C4-2B (cell line): ENCODE results near the gene BSN.

ENCODE experiments used
- CTCF ChIP-seq: fragments of 450-650 bp; conservative IDR thresholded peaks from 2 replicates; pipeline ENCODE4 v1.5.1; 2017; ENCODE audit warnings: mild to moderate bottlenecking
- ZFX ChIP-seq: fragments of 450-650 bp; IDR thresholded peaks from 2 replicates; pipeline ENCODE4 v1.6.1; 2017

DNA sequence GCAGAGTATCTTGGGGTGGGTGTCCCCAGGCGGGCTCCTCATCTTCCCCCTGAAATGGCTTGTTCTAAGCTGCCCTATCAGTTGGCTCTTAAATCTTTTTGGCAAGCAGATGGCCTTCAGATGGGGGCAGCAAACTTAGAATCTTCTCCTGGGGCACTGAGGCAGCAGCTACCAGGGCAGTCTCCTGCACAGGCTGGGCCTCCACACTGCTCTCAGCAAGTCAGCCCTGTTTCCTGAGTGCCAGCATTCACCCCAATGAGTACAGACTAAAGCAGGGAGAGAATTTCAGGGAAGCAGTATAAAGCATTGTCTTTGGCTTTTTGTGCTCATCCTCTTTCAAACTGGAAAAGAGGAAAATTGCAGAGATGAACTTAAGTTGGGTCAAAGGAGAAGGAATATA lies 68.8 kb downstream of the BSN start:
- TF ChIP-seq CTCF (no peak), ZFX (no peak)
